HepG2 (cell line): Measurements from ENCODE around the gene LYPD6B. TPM values are rescaled to one million over a fixed set of nuclear protein-coding genes. Genes with fewer than 3 reads are reported as not detected.

Experiments used
- ATAC-seq: fragments of 200-7000 bp; cut with Tn5 transposase; 3 replicates; pipeline ENCODE4 v1.9.1; 2020; ENCODE audit warnings: mild to moderate bottlenecking, moderate library complexity
- BruUV-seq: library from RNA; stranded (reverse); fragments of 400-500 nt; replicated peaks from 2 replicates; lab custom pipeline; 2021; lab: Mats Ljungman, UMichigan
- CTCF ChIA-PET: fragments of 300-600 bp; formaldehyde crosslinking; extraction: SDS; loops from one replicate; lab custom pipeline; 2021; ENCODE audit warnings: low total read pairs, inconsistent platforms, low intra/inter-chr PET ratio; lab: Yijun Ruan, JAX
- POLR2A ChIA-PET: fragments of 350-600 bp; sonication (Branson Sonifier 250); formaldehyde crosslinking; loops from one replicate; lab custom pipeline; 2020; ENCODE audit warnings: antibody characterized with exemption, inconsistent platforms; lab: Yijun Ruan, JAX
- DNase-seq: peaks from one replicate; pipeline ENCODE4 v3.0.0-alpha.2; 2015; ENCODE audit warnings: low spot score
- FAIRE-seq: peaks from 3 replicates; lab custom pipeline; 2011; peaks lifted over from hg19 to GRCh38; lab: Jason Lieb, UNC
- H2AFZ ChIP-seq: one replicate; pipeline ENCODE4 v1.6.1; 2011; ENCODE audit warnings: low read length, inconsistent platforms
- H3K27ac ChIP-seq: fragments of 300-600 bp; 3 replicates; pipeline ENCODE4 v1.8.0; 2011; ENCODE audit warnings: mixed run types, mild to moderate bottlenecking, mixed read lengths, low read length, inconsistent platforms; ENCODE audit not compliant: insufficient read depth; ENCODE audit errors: extremely low read length
- H3K27me3 ChIP-seq, 2 experiments: fragments of 200-600 bp in 1 of 2; 2 replicates in 1 of 2; 3 replicates in 1 of 2; pipeline versions ENCODE4 v1.6.0 to v1.8.0; 2011; ENCODE audit warnings: low read length in 2 of 2, mild to moderate bottlenecking in 2 of 2, moderate library complexity in 2 of 2, inconsistent platforms in 1 of 2; ENCODE audit not compliant: insufficient read depth in 2 of 2, control insufficient read depth in 1 of 2
- H3K36me3 ChIP-seq, 2 experiments: fragments of 200-600 bp in 1 of 2; replicated peaks in 1 of 2; 2 replicates in 1 of 2; 3 replicates in 1 of 2; pipeline versions ENCODE4 v1.5.1 to v1.8.0; 2011; ENCODE audit warnings: low read length in 2 of 2, inconsistent platforms in 1 of 2; ENCODE audit not compliant: insufficient read depth in 2 of 2, control insufficient read depth in 1 of 2
- H3K4me1 ChIP-seq: 2 replicates; pipeline ENCODE4 v1.5.1; 2012; ENCODE audit warnings: low read length, inconsistent platforms; ENCODE audit not compliant: insufficient read depth
- H3K4me2 ChIP-seq: 2 replicates; pipeline ENCODE4 v1.6.0; 2011; ENCODE audit warnings: low read depth, low read length, inconsistent platforms
- H3K4me3 ChIP-seq, 3 experiments: fragments of 200-600 bp in 1 of 3; sonication (generic), shearing (Covaris generic) in 1 of 3; replicated peaks in 1 of 3; 2 replicates each; pipeline ENCODE4 v1.5.1; 2011 to 2016; ENCODE audit warnings: low read length in 3 of 3, inconsistent platforms in 2 of 3, low read depth in 2 of 3, mild to moderate bottlenecking in 2 of 3, control low read depth in 1 of 3, mixed read lengths in 1 of 3; ENCODE audit not compliant: insufficient read depth in 1 of 3
- H3K79me2 ChIP-seq: one replicate; pipeline ENCODE4 v1.6.1; 2011; ENCODE audit warnings: low read length, inconsistent platforms; ENCODE audit not compliant: insufficient read depth
- H3K9ac ChIP-seq: 2 replicates; pipeline ENCODE4 v1.6.0; 2011; ENCODE audit warnings: mild to moderate bottlenecking, low read depth, low read length, inconsistent platforms; ENCODE audit not compliant: insufficient read depth
- H3K9me3 ChIP-seq: 2 replicates; pipeline ENCODE4 v1.5.1; 2012; ENCODE audit warnings: mild to moderate bottlenecking, low read length
- H4K20me1 ChIP-seq: 2 replicates; pipeline ENCODE4 v1.6.0; 2011; ENCODE audit warnings: inconsistent platforms, mild to moderate bottlenecking, low read length, moderate library complexity; ENCODE audit not compliant: insufficient read depth
- BORCS8-MEF2B ChIP-seq: sonication (generic); formaldehyde crosslinking; IDR thresholded peaks from 2 replicates; pipeline ENCODE4 v1.8.0; 2022; ENCODE audit warnings: mild to moderate bottlenecking, missing genetic modification reagents
- KDM1A ChIP-seq: IDR thresholded peaks from 2 replicates; pipeline ENCODE4 v1.6.1; 2016; ENCODE audit warnings: missing compliant biosample characterization
- MIXL1 ChIP-seq: IDR thresholded peaks from 2 replicates; pipeline ENCODE4 v1.6.1; 2016
- MTA1 ChIP-seq: sonication (generic); formaldehyde crosslinking; IDR thresholded peaks from 2 replicates; pipeline ENCODE4 v1.4.0; 2020; ENCODE audit warnings: missing genetic modification reagents, mild to moderate bottlenecking, borderline replicate concordance
- RNF2 ChIP-seq: fragments of 450-650 bp; conservative IDR thresholded peaks from 2 replicates; pipeline ENCODE4 v1.6.1; 2016; ENCODE audit warnings: low read depth
- SPEN ChIP-seq: sonication (generic); formaldehyde crosslinking; IDR thresholded peaks from 2 replicates; pipeline ENCODE4 v1.5.1; 2020; ENCODE audit warnings: low read depth, mild to moderate bottlenecking, missing genetic modification reagents
- TOE1 ChIP-seq: sonication (generic); formaldehyde crosslinking; IDR thresholded peaks from 2 replicates; pipeline ENCODE4 v1.4.0; 2020; ENCODE audit warnings: mild to moderate bottlenecking, missing genetic modification reagents
- ZMYM3 ChIP-seq: sonication (generic); formaldehyde crosslinking; IDR thresholded peaks from 2 replicates; pipeline ENCODE4 v1.5.1; 2020; ENCODE audit warnings: mild to moderate bottlenecking, missing genetic modification reagents
- ZNF773 ChIP-seq: sonication (generic); formaldehyde crosslinking; IDR thresholded peaks from 2 replicates; pipeline ENCODE4 v1.4.0; 2020; ENCODE audit warnings: missing genetic modification reagents, borderline replicate concordance
- WGBS: methylation state at CpG from one replicate; pipeline ENCODE4 v1.1.6; 2017; ENCODE audit warnings: low lambda C conversion rate; 5-methylcytosine and 5-hydroxymethylcytosine counted together
- in situ Hi-C: cut with HindIII; loops from 2 replicates; pipeline ENCODE4 v1.10.0; 2017; ENCODE audit warnings: low pct_unique_long_range_greater_than_20kb; ENCODE audit not compliant: extremely low pct_ligation_motif_present
- intact Hi-C: fragments of 100-400 bp; cut with micrococcal nuclease; formaldehyde crosslinking; loops from one replicate; pipeline ENCODE4 v1.10.0; 2022; ENCODE audit not compliant: unreplicated experiment
- polyA plus RNA-seq, 8 experiments: library from polyadenylated mRNA; depleted of rRNA in 3 of 8; stranded (reverse) in 7 of 8; unstranded in 1 of 8; fragments of >200 nt; fragmentation: Illumina TruSeq in 4 of 8; extraction: Trizol in 4 of 8; gene quantifications; 2 replicates each; pipeline versions ENCODE4 v1.2.1 to v1.2.3, GENCODE V29; 2011 to 2016; ENCODE audit warnings: low read depth in 4 of 8, missing spikeins in 1 of 8, mixed read lengths in 1 of 8; ENCODE audit not compliant: insufficient read depth in 1 of 8
- total RNA-seq, 5 experiments: library from RNA; depleted of rRNA; stranded (reverse); fragments of >200 nt; fragmentation: Illumina TruSeq; extraction: Trizol; gene quantifications; 2 replicates each; pipeline ENCODE4 v1.2.3, GENCODE V29; 2016; ENCODE audit warnings: low read depth in 1 of 5
- TF ChIP-seq, protein P1 (sequence below): IDR thresholded peaks from 2 replicates; pipeline ENCODE4 v1.6.1; 2012; ENCODE audit warnings: low read length, improper control_type of control experiment
- TF ChIP-seq, protein P2 (sequence below): IDR thresholded peaks from 2 replicates; pipeline ENCODE4 v1.6.1; 2016; ENCODE audit warnings: control low read depth
- TF ChIP-seq, protein P3 (sequence below): sonication (generic); formaldehyde crosslinking; IDR thresholded peaks from 2 replicates; pipeline ENCODE4 v1.5.0; 2020; ENCODE audit warnings: missing genetic modification reagents

The LYPD6B gene
- total and polyA plus RNA-seq, 2 of the 13 experiments (the other 11 are each of a cell fraction or from before 2014, with no cell fraction given) = not detected

DNA sequence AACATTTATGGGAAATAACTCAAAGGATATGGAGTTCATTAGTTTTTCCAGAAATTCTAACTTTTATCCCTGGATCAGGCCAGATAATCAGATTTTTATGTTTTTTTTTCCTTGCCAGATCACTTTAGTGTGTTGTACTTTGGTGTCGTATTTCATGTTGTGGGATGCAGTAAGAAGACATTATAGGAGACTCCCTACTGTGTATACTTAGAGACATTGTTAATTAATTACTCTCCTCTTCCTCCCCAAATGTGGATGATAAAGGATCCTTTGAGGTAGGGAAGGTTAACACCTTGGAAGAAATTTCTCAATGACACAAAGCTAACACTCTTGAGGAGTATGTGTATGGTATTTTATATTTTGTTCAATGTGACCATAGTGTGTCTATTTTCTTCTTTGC is 120.5 kb downstream of the LYPD6B start:
- no peak overlapping the region for H3K4me2 ChIP-seq
- no peak overlapping the region for H3K9ac ChIP-seq
- H3K4me1 ChIP-seq = no peaks in the 10 kb centered on the region
- H3K27ac ChIP-seq = no peak overlapping the region
- H3K27me3 ChIP-seq = no peaks in the 10 kb centered on the region; a peak in 1 of 5 replicates
- H3K36me3 ChIP-seq = no peaks in the 10 kb centered on the region; a peak in 1 of 5 replicates
- in situ Hi-C loops = no loop called here
- BruUV-seq = no TSS peak
- ATAC-seq (no peak), DNase-seq (no peak), FAIRE-seq (no peak)
- TF ChIP-seq, protein P1, sequence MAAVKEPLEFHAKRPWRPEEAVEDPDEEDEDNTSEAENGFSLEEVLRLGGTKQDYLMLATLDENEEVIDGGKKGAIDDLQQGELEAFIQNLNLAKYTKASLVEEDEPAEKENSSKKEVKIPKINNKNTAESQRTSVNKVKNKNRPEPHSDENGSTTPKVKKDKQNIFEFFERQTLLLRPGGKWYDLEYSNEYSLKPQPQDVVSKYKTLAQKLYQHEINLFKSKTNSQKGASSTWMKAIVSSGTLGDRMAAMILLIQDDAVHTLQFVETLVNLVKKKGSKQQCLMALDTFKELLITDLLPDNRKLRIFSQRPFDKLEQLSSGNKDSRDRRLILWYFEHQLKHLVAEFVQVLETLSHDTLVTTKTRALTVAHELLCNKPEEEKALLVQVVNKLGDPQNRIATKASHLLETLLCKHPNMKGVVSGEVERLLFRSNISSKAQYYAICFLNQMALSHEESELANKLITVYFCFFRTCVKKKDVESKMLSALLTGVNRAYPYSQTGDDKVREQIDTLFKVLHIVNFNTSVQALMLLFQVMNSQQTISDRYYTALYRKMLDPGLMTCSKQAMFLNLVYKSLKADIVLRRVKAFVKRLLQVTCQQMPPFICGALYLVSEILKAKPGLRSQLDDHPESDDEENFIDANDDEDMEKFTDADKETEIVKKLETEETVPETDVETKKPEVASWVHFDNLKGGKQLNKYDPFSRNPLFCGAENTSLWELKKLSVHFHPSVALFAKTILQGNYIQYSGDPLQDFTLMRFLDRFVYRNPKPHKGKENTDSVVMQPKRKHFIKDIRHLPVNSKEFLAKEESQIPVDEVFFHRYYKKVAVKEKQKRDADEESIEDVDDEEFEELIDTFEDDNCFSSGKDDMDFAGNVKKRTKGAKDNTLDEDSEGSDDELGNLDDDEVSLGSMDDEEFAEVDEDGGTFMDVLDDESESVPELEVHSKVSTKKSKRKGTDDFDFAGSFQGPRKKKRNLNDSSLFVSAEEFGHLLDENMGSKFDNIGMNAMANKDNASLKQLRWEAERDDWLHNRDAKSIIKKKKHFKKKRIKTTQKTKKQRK = no peak
- TF ChIP-seq KDM1A (CRISPR knock-in tag) = no peak
- no peak for TF ChIP-seq MIXL1 (CRISPR knock-in tag)
- TF ChIP-seq, protein P2, sequence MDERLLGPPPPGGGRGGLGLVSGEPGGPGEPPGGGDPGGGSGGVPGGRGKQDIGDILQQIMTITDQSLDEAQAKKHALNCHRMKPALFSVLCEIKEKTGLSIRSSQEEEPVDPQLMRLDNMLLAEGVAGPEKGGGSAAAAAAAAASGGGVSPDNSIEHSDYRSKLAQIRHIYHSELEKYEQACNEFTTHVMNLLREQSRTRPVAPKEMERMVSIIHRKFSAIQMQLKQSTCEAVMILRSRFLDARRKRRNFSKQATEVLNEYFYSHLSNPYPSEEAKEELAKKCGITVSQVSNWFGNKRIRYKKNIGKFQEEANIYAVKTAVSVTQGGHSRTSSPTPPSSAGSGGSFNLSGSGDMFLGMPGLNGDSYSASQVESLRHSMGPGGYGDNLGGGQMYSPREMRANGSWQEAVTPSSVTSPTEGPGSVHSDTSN = no peak
- TF ChIP-seq RNF2 = no peak
- TF ChIP-seq BORCS8-MEF2B = no peak
- no peak for TF ChIP-seq MTA1 (CRISPR knock-in tag)
- TF ChIP-seq ZMYM3 (CRISPR knock-in tag) = no peak
- TF ChIP-seq, protein P3, sequence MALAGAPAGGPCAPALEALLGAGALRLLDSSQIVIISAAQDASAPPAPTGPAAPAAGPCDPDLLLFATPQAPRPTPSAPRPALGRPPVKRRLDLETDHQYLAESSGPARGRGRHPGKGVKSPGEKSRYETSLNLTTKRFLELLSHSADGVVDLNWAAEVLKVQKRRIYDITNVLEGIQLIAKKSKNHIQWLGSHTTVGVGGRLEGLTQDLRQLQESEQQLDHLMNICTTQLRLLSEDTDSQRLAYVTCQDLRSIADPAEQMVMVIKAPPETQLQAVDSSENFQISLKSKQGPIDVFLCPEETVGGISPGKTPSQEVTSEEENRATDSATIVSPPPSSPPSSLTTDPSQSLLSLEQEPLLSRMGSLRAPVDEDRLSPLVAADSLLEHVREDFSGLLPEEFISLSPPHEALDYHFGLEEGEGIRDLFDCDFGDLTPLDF (CRISPR knock-in tag) = no peak
- no peak for TF ChIP-seq TOE1 (CRISPR knock-in tag)
- no peak for TF ChIP-seq SPEN (CRISPR knock-in tag)
- TF ChIP-seq ZNF773 (CRISPR knock-in tag) = no peak
- ChIA-PET POLR2A (no interaction called here), CTCF (no interaction called here)
- no peak overlapping the region for H3K4me3 ChIP-seq
- no peaks in the 10 kb centered on the region for H3K9me3 ChIP-seq
- intact Hi-C loops = no loop called here
- WGBS = 0% methylated on average over 1 of the region's 1 CpG
- H2AFZ ChIP-seq = no peak overlapping the region
- H4K20me1 ChIP-seq = no peaks in the 10 kb centered on the region
- no peaks in the 10 kb centered on the region for H3K79me2 ChIP-seq
